Hepatocyte (in vitro differentiated cells): ENCODE results near the gene ADAMTSL5. TPM values are rescaled to one million over a fixed set of nuclear protein-coding genes. Genes with fewer than 3 reads are reported as not detected.

Experiments
- DNase-seq: peaks from one replicate; pipeline ENCODE4 v3.0.0-alpha.2; 2016; ENCODE audit warnings: low spot score
- H2AFZ ChIP-seq: fragments of 200-600 bp; sonication (generic); 2 replicates; pipeline ENCODE4 v1.6.0; 2016; ENCODE audit warnings: antibody characterized with exemption, mild to moderate bottlenecking
- H3K27ac ChIP-seq: fragments of 200-600 bp; sonication (generic); 2 replicates; pipeline ENCODE4 v1.5.1; 2016; ENCODE audit warnings: mild to moderate bottlenecking
- H3K27me3 ChIP-seq: fragments of 200-600 bp; sonication (generic); 2 replicates; pipeline ENCODE4 v1.6.1; 2016
- H3K36me3 ChIP-seq: fragments of 200-600 bp; sonication (generic); replicated peaks from 2 replicates; pipeline ENCODE4 v1.5.1; 2016; ENCODE audit warnings: low read depth; ENCODE audit not compliant: insufficient read depth
- H3K4me1 ChIP-seq: fragments of 200-600 bp; sonication (generic); 2 replicates; pipeline ENCODE4 v1.5.1; 2016; ENCODE audit warnings: mild to moderate bottlenecking, moderate library complexity; ENCODE audit not compliant: insufficient read depth
- H3K4me2 ChIP-seq: fragments of 200-600 bp; sonication (generic); 2 replicates; pipeline ENCODE4 v1.6.0; 2016
- H3K4me3 ChIP-seq: fragments of 200-600 bp; sonication (generic); 2 replicates; pipeline ENCODE4 v1.5.1; 2016; ENCODE audit warnings: mild to moderate bottlenecking
- H3K79me2 ChIP-seq: fragments of 200-600 bp; sonication (generic); 2 replicates; pipeline ENCODE4 v1.6.0; 2017; ENCODE audit warnings: mild to moderate bottlenecking
- H3K9me2 ChIP-seq: fragments of 200-600 bp; sonication (generic); replicated peaks from 2 replicates; pipeline ENCODE4 v1.6.0; 2017; ENCODE audit warnings: mild to moderate bottlenecking; ENCODE audit not compliant: insufficient read depth
- H3K9me3 ChIP-seq: fragments of 200-600 bp; sonication (generic); 2 replicates; pipeline ENCODE4 v1.5.1; 2016; ENCODE audit warnings: low read depth, mild to moderate bottlenecking
- H4K20me1 ChIP-seq: fragments of 200-600 bp; sonication (generic); 2 replicates; pipeline ENCODE4 v1.6.0; 2016; ENCODE audit warnings: mild to moderate bottlenecking; ENCODE audit not compliant: insufficient read depth, poor library complexity, severe bottlenecking
- EZH2 ChIP-seq: fragments of 200-600 bp; sonication (generic); IDR thresholded peaks from 2 replicates; pipeline ENCODE4 v1.6.1; 2016; ENCODE audit warnings: antibody characterized with exemption, mild to moderate bottlenecking, borderline replicate concordance
- EZH2phosphoT487 ChIP-seq: fragments of 200-600 bp; sonication (generic); IDR thresholded peaks from one replicate; pipeline ENCODE4 v1.6.1; 2018; ENCODE audit warnings: antibody characterized with exemption, mild to moderate bottlenecking, low read depth, moderate library complexity; ENCODE audit not compliant: unreplicated experiment, severe bottlenecking
- WGBS: methylation state at CpG from one replicate; pipeline ENCODE4 v1.1.6; 2016; ENCODE audit warnings: low lambda C conversion rate; ENCODE audit errors: missing lambda C conversion rate; 5-methylcytosine and 5-hydroxymethylcytosine counted together
- polyA plus RNA-seq: library from polyadenylated mRNA; unstranded; fragments of >200 nt; fragmentation: Nextera tagmentation; extraction: Ambion mirVana; gene quantifications from 2 replicates; pipeline ENCODE4 v1.2.1, GENCODE V29; 2016
- total RNA-seq: library from RNA; depleted of rRNA; stranded (reverse); fragments of >200 nt; gene quantifications from 2 replicates; pipeline ENCODE4 v1.2.3, GENCODE V29; 2014
- TF ChIP-seq, protein P1 (sequence below): fragments of 200-600 bp; sonication (generic); IDR thresholded peaks from 2 replicates; pipeline ENCODE4 v1.5.1; 2016; ENCODE audit warnings: antibody characterized with exemption, mild to moderate bottlenecking; ENCODE audit not compliant: poor library complexity

Gene ADAMTSL5
- total and polyA plus RNA-seq, 2 experiments from 2014 or later = 8.3 to 45.5 TPM

DNA sequence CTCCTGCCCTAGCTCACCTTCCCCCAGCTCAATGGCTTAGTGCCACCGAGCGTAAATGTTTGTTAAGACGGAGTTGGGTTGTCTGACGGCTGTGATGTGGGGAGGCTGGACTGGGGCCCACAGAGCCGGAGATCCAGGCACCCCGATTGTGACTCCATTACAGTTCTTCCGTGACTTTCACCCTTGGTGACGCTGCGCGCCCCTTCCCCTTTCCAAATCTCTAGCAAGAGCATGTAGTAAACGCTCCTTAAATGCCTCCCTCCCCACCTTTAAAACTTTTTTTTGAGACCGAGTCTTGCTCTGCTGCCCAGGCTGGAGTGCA lies 21.0 kb downstream of the ADAMTSL5 start:
- TF ChIP-seq, protein P1, sequence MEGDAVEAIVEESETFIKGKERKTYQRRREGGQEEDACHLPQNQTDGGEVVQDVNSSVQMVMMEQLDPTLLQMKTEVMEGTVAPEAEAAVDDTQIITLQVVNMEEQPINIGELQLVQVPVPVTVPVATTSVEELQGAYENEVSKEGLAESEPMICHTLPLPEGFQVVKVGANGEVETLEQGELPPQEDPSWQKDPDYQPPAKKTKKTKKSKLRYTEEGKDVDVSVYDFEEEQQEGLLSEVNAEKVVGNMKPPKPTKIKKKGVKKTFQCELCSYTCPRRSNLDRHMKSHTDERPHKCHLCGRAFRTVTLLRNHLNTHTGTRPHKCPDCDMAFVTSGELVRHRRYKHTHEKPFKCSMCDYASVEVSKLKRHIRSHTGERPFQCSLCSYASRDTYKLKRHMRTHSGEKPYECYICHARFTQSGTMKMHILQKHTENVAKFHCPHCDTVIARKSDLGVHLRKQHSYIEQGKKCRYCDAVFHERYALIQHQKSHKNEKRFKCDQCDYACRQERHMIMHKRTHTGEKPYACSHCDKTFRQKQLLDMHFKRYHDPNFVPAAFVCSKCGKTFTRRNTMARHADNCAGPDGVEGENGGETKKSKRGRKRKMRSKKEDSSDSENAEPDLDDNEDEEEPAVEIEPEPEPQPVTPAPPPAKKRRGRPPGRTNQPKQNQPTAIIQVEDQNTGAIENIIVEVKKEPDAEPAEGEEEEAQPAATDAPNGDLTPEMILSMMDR = no peak
- TF ChIP-seq EZH2phosphoT487 (no peak), EZH2 (no peak)
- no peaks in the 10 kb centered on the region for H3K36me3 ChIP-seq
- H3K4me2 ChIP-seq = peak overlapping the region; percentile 78
- no peaks in the 10 kb centered on the region for H4K20me1 ChIP-seq
- no peaks in the 10 kb centered on the region for H3K9me3 ChIP-seq
- 66% methylated on average over 12 of the region's 12 CpGs for WGBS
- peaks cover 21% of the 10 kb centered on the region for H3K4me1 ChIP-seq
- H3K79me2 ChIP-seq = peaks cover 15% of the 10 kb centered on the region
- no peaks in the 10 kb centered on the region for H3K27me3 ChIP-seq
- H3K9me2 ChIP-seq = no peaks in the 10 kb centered on the region
- H2AFZ ChIP-seq = no peak overlapping the region
- peak overlapping the region; percentile 23 for H3K4me3 ChIP-seq
- DNase-seq = no peak
- H3K27ac ChIP-seq = peak overlapping the region; percentile 85

DNA sequence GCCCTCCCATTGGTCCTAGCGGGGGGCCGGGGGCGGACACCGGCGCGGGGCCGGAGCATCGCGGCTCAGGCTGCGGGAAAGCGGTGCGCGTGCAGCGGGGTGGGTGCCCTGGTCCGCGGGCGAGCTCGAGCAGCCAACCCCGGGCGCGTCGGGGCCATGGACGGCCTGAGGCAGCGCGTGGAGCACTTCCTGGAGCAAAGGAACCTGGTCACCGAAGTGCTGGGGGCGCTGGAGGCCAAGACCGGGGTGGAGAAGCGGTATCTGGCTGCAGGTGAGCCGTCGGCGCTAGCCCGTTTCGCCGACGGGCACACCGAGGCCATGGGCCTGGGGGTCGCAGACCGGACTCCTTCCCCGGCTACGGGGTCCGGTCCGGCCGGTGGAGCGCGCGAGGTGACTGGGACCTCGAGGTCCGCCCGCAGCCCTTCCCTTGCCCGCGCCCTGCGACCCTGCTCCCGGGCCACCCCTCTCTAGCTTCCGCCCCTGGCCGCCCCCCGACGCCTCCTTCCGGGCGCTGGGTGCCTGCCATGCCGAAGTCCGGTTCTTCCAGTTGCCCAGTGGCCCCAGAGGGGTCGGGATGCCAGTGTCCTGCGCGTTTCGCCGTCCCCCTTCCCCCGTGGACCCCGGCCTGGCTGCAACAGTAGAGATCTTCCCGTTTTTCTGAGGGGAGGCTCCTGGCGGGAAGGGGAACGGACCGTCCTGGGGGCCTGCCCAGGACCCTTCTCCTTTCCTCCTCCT lies 21.5 kb downstream of the ADAMTSL5 start, which contains the start of gene REEP6:
TSS of gene REEP6 (plus strand) at position 68 of the 735 bp plus-strand sequence. CDS start at position 157, 89 bp downstream.
- H3K4me1 ChIP-seq = peaks cover 21% of the 10 kb centered on the region
- H3K9me2 ChIP-seq = no peaks in the 10 kb centered on the region
- no peak for DNase-seq
- peak within 1 kb of the TSS; percentile 86 for H3K27ac ChIP-seq
- TF ChIP-seq, protein P1 = no peak
- TF ChIP-seq EZH2 (no peak), EZH2phosphoT487 (no peak)
- no peaks in the 10 kb centered on the region for H3K36me3 ChIP-seq
- H2AFZ ChIP-seq = peak within 1 kb of the TSS; percentile 44
- H3K27me3 ChIP-seq = no peaks in the 10 kb centered on the region
- H4K20me1 ChIP-seq = no peaks in the 10 kb centered on the region
- peak within 1 kb of the TSS; percentile 78 for H3K4me2 ChIP-seq
- H3K4me3 ChIP-seq = peak within 1 kb of the TSS; percentile 62
- 19% methylated on average over 27 of the region's 73 CpGs for WGBS
- H3K9me3 ChIP-seq = no peaks in the 10 kb centered on the region
- H3K79me2 ChIP-seq = peaks cover 15% of the 10 kb centered on the region

DNA sequence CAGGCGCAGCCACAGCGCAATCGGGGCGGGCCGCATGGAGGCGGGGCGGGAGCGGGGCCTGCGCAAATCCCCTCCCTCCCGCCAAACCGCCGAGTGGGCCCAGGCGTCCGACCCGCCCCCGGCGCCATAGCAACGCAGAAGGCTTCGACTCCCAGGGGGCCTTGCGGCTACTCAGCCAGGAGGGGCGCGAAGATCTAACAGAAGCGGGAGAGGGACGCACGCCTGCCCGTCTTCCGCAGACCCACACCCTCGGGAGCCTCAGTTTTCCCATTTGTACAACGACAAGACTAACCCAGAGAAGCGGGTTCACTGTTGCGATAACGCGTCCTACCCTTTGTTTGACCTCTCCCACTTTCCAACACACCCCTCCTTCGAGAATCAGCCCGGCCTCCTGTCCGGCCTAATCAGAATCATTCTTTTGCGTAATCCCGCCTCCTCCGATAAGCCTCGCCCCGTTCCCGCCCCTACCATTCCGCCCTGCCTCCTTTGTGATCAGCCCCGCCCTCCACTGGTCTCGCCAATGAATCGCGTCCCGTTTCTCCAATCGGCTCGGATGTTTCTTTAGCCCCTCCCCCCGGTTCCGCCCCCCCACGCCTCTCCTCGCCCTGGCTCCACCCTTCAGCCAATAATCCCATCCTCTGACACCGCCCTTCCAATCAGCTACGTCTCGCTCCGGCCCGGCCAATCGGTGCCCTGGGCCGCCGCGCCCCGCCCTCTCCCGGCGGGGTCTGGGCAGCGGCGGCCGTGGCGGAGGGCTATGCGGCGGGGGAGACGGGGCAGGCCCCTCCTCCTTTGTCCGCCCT lies 22.3 kb downstream of the ADAMTSL5 start, which contains the start of gene PCSK4:
TSS of gene PCSK4 (minus strand) at position 40 of the 803 bp plus-strand sequence. CDS start at position 36, 4 bp downstream.
- Histone ChIP-seq H3K27me3 (no peaks in the 10 kb centered on the region), H3K79me2 (peaks cover 14% of the 10 kb centered on the region), H3K4me2 (peak within 1 kb of the TSS; percentile 78), H4K20me1 (no peaks in the 10 kb centered on the region), H3K4me3 (peak within 1 kb of the TSS; percentile 62), H3K4me1 (peaks cover 21% of the 10 kb centered on the region), H3K36me3 (no peaks in the 10 kb centered on the region), H3K9me2 (no peaks in the 10 kb centered on the region), H2AFZ (peak within 1 kb of the TSS; percentile 44), H3K27ac (peak within 1 kb of the TSS; percentile 86), H3K9me3 (no peaks in the 10 kb centered on the region)
- 2% methylated on average over 46 of the region's 74 CpGs for WGBS
- peak; percentile 100 for DNase-seq
- TF ChIP-seq EZH2phosphoT487 = no peak
- TF ChIP-seq, protein P1 = no peak
- TF ChIP-seq EZH2 = no peak
